Neural progenitor cell (in vitro differentiated cells): ENCODE results near the gene PHF12. TPM values are rescaled to one million over a fixed set of nuclear protein-coding genes. Genes with fewer than 3 reads are reported as not detected.

ENCODE experiments used
- DNase-seq: peaks from one replicate; pipeline ENCODE4 v3.0.0-alpha.2; 2016; ENCODE audit warnings: low spot score
- H2AFZ ChIP-seq: fragments of 200-600 bp; sonication (generic); replicated peaks from 2 replicates; pipeline ENCODE4 v1.6.1; 2016; ENCODE audit warnings: antibody characterized with exemption
- H3F3A ChIP-seq: fragments of 200-600 bp; sonication (generic); 2 replicates; pipeline ENCODE4 v1.6.1; 2016; ENCODE audit warnings: antibody characterized with exemption, low read depth
- H3K27ac ChIP-seq: fragments of 200-600 bp; sonication (generic); 2 replicates; pipeline ENCODE4 v1.5.1; 2016; ENCODE audit warnings: mild to moderate bottlenecking
- H3K27me3 ChIP-seq: fragments of 200-600 bp; sonication (generic); 2 replicates; pipeline ENCODE4 v1.6.1; 2016; ENCODE audit warnings: mild to moderate bottlenecking, moderate library complexity
- H3K36me3 ChIP-seq: fragments of 200-600 bp; sonication (generic); 2 replicates; pipeline ENCODE4 v1.5.1; 2016
- H3K4me1 ChIP-seq: fragments of 200-600 bp; sonication (generic); 2 replicates; pipeline ENCODE4 v1.6.1; 2016; ENCODE audit warnings: mixed run types
- H3K4me2 ChIP-seq: fragments of 200-600 bp; sonication (generic); 2 replicates; pipeline ENCODE4 v1.6.1; 2016
- H3K4me3 ChIP-seq: fragments of 200-600 bp; sonication (generic); 2 replicates; pipeline ENCODE4 v1.5.1; 2016
- H3K79me2 ChIP-seq: fragments of 200-600 bp; sonication (generic); 2 replicates; pipeline ENCODE4 v1.6.1; 2016; ENCODE audit warnings: low read depth
- H3K9ac ChIP-seq: fragments of 200-600 bp; sonication (generic); 2 replicates; pipeline ENCODE4 v1.6.1; 2016
- H3K9me3 ChIP-seq: fragments of 200-600 bp; sonication (generic); 2 replicates; pipeline ENCODE4 v1.5.1; 2016; ENCODE audit warnings: low read depth
- H4K20me1 ChIP-seq: fragments of 200-600 bp; sonication (generic); 2 replicates; pipeline ENCODE4 v1.6.1; 2016; ENCODE audit warnings: low read depth
- H3K27ac Mint-ChIP-seq: 3 replicates; pipeline ENCODE4 v1.8.0; 2021; ENCODE audit warnings: mixed read lengths
- H3K27me3 Mint-ChIP-seq: 2 replicates; pipeline ENCODE4 v1.8.0; 2022; ENCODE audit warnings: low read depth, mild to moderate bottlenecking, inconsistent platforms, moderate library complexity, mixed read lengths; ENCODE audit not compliant: insufficient read depth
- H3K36me3 Mint-ChIP-seq: 3 replicates; pipeline ENCODE4 v1.8.0; 2021; ENCODE audit warnings: mixed read lengths
- H3K4me1 Mint-ChIP-seq: 3 replicates; pipeline ENCODE4 v1.8.0; 2021; ENCODE audit warnings: mixed read lengths
- H3K4me3 Mint-ChIP-seq: 3 replicates; pipeline ENCODE4 v1.8.0; 2021; ENCODE audit warnings: mild to moderate bottlenecking, moderate library complexity, mixed read lengths
- H3K9me3 Mint-ChIP-seq: 3 replicates; pipeline ENCODE4 v1.8.0; 2020; ENCODE audit warnings: mixed read lengths
- CTCF ChIP-seq: fragments of 200-600 bp; sonication (generic); IDR thresholded peaks from 2 replicates; pipeline ENCODE4 v1.5.1; 2017; ENCODE audit warnings: antibody characterized with exemption, mild to moderate bottlenecking
- EZH2 ChIP-seq: fragments of 200-600 bp; sonication (generic); IDR thresholded peaks from 2 replicates; pipeline ENCODE4 v1.6.1; 2017; ENCODE audit warnings: antibody characterized with exemption, mild to moderate bottlenecking, moderate library complexity
- EZH2phosphoT487 ChIP-seq: fragments of 200-600 bp; sonication (generic); IDR thresholded peaks from 2 replicates; pipeline ENCODE4 v1.6.1; 2017; ENCODE audit warnings: antibody characterized with exemption
- total RNA-seq: library from RNA; depleted of rRNA; stranded (reverse); fragments of >200 nt; gene quantifications from 2 replicates; pipeline ENCODE4 v1.2.3, GENCODE V29; 2015; ENCODE audit warnings: low replicate concordance

The PHF12 gene
- total RNA-seq, 1 donor from 2014 or later: 49.1 TPM

- no peaks in the 10 kb centered on the region for H3K27me3 ChIP-seq
Measured at GRCh38 chr17:28973425-28973824, 22.1 kb upstream of the PHF12 start.

GRCh38 chr17:28972437-28972836 lies 21.1 kb upstream of the PHF12 start:
- no peaks in the 10 kb centered on the region for H3K79me2 ChIP-seq
- Mint-ChIP-seq H3K36me3 (no peaks in the 10 kb centered on the region), H3K9me3 (no peaks in the 10 kb centered on the region), H3K27me3 (peaks cover 28% of the 10 kb centered on the region), H3K4me3 (no peak overlapping the region), H3K27ac (no peak overlapping the region), H3K4me1 (peaks cover 40% of the 10 kb centered on the region)
- no peaks in the 10 kb centered on the region for H3K36me3 ChIP-seq
- no peak overlapping the region for H3K27ac ChIP-seq
- no peaks in the 10 kb centered on the region for H3K9me3 ChIP-seq
- TF ChIP-seq EZH2phosphoT487 (no peak), CTCF (no peak), EZH2 (no peak)
- H2AFZ ChIP-seq: no peak overlapping the region
- no peak for DNase-seq
- H3K27me3 ChIP-seq: no peaks in the 10 kb centered on the region
- H4K20me1 ChIP-seq: peaks cover 19% of the 10 kb centered on the region
- H3K4me1 ChIP-seq: peaks cover 54% of the 10 kb centered on the region
- peaks cover 37% of the 10 kb centered on the region for H3F3A ChIP-seq
- H3K4me3 ChIP-seq: no peak overlapping the region
- no peak overlapping the region for H3K9ac ChIP-seq
- H3K4me2 ChIP-seq: peak overlapping the region; percentile 0

More at GRCh38 chr17:28973425-28973824, 22.1 kb upstream of the PHF12 start:
- peaks cover 30% of the 10 kb centered on the region for H3K4me1 Mint-ChIP-seq
- H3K9me3 Mint-ChIP-seq: peaks cover 2% of the 10 kb centered on the region
- H2AFZ ChIP-seq: no peak overlapping the region
- H3K27ac ChIP-seq: no peak overlapping the region
- H3K36me3 Mint-ChIP-seq: no peaks in the 10 kb centered on the region
- peaks cover 27% of the 10 kb centered on the region for H3F3A ChIP-seq
- H3K4me1 ChIP-seq: peaks cover 44% of the 10 kb centered on the region
- TF ChIP-seq EZH2: no peak
- TF ChIP-seq CTCF: no peak
- TF ChIP-seq EZH2phosphoT487: no peak
- H3K9ac ChIP-seq: no peak overlapping the region
- peak overlapping the region; percentile 72 for H3K27ac Mint-ChIP-seq
- no peaks in the 10 kb centered on the region for H3K79me2 ChIP-seq
- no peaks in the 10 kb centered on the region for H3K36me3 ChIP-seq
- H3K4me3 ChIP-seq: no peak overlapping the region
- no peaks in the 10 kb centered on the region for H3K9me3 ChIP-seq
- no peak overlapping the region for H3K4me2 ChIP-seq
- no peak overlapping the region for H3K4me3 Mint-ChIP-seq
- no peak for DNase-seq
- peaks cover 12% of the 10 kb centered on the region for H4K20me1 ChIP-seq
- peaks cover 31% of the 10 kb centered on the region for H3K27me3 Mint-ChIP-seq

- Histone ChIP-seq H3K9me3 (no peaks in the 10 kb centered on the region), H4K20me1 (peaks cover 19% of the 10 kb centered on the region), H3K9ac (no peak overlapping the region), H2AFZ (no peak overlapping the region), H3K4me3 (no peak overlapping the region), H3F3A (peaks cover 50% of the 10 kb centered on the region), H3K27ac (no peak overlapping the region), H3K4me1 (peaks cover 58% of the 10 kb centered on the region), H3K4me2 (no peak overlapping the region), H3K36me3 (no peaks in the 10 kb centered on the region), H3K79me2 (no peaks in the 10 kb centered on the region), H3K27me3 (no peaks in the 10 kb centered on the region)
- Mint-ChIP-seq H3K4me1 (peaks cover 45% of the 10 kb centered on the region), H3K4me3 (no peak overlapping the region), H3K27ac (no peak overlapping the region), H3K9me3 (no peaks in the 10 kb centered on the region), H3K27me3 (peaks cover 36% of the 10 kb centered on the region), H3K36me3 (no peaks in the 10 kb centered on the region)
- no peak for DNase-seq
- TF ChIP-seq CTCF (no peak), EZH2phosphoT487 (no peak), EZH2 (no peak)
Measured at GRCh38 chr17:28970879-28971278, 19.6 kb upstream of the PHF12 start.
